Raji (cell line): ENCODE data around the gene ERVH48-1.

Experiments
- POLR2A ChIP-seq: IDR thresholded peaks from 2 replicates; pipeline ENCODE4 v1.6.1; 2011; ENCODE audit warnings: low read depth, low read length, control low read depth; ENCODE audit not compliant: insufficient read depth

The ERVH48-1 gene

DNA sequence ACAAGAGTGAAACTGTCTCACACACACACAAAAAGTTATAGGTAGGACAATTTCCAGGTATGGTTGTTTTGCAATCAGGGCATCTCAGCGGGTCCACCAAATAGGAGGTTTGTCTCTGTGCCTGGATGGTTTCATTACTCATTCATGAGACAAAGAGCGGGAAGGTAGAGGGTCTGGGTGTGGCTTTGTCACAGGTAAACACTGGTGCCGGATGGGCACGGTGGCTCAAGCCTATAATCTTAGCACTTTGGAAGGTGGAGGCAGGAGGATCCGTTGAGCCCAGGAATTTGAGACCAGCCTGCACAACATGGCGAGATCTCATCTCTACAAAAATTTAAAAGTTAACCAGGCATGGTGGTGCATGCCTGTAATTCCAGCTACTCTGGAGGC, 16.3 kb upstream of the ERVH48-1 start:
- no peak for TF ChIP-seq POLR2A

DNA sequence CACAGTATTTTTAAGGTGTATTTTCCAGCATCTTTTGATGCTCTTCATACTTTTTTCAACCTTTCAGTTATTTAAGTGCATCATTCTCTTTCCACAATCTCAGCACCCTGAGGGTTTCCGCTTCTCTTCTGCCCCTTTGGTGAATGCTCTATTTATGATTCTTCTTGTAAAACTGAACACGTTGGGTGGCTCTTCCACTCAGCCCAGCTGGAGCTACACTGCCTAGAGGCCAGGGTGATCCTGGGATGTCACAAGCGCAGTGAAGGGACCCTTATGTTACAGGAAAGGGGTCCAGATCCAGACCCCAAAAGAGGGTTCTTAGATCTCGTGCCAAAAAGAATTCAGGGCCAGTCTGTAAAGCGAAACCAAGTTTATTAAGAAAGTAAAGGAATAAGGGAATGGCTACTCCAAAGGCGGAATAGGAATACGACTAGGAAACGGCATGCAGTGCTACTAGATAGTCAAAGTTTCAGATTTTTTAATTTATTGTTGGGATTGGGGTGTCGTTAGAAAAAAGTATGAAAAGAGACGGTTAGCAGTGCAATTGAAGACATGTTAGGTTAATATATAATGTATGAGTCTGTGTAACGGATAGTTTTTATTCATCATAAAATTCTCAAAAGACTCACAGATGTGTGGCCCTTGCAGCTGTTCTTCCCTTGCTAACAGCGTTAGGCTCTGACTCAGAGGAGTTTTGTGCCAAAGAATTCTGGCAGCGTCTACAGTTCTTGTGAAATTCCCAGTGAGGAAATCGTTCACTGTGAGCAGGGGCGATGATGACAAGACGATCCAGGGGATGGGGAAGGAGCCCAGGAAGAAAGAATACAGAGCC, 14.4 kb upstream of the ERVH48-1 start:
- no peak for TF ChIP-seq POLR2A

DNA sequence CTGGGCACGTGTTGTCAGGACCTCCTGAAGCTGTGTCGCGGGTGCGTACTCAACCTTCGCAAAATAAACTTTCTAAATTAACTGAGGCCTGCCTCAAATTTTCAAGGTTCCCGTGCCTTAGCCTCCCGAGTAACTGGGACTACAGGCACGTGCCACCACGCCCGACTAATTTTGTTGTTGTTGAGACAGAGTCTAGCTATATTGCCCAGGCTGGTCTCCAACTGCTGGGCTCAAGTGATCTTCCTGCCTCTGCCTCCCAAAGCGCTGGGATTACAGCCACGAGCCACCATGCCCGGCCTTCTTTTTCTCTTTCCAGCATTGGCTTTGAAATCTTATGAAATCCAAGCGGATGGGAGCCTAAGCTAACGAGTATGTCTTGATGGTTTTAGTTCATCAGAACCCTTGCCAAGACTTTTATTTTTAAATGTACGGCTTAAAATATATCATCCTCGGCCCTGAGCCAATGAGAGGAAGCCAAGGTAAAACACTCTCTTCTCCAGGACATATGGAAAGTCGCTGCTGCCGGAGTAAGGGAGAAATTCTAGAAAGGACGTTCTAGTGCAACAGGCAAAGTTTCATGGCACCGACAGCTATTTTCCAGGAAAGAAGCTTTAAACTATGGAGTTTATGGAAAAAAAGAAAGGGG, 12.7 kb upstream of the ERVH48-1 start:
- TF ChIP-seq POLR2A, result no peak

- no peak for TF ChIP-seq POLR2A
These were observed 6.3 kb upstream of the ERVH48-1 start for GRCh38 chr21:42931560-42932235.

DNA sequence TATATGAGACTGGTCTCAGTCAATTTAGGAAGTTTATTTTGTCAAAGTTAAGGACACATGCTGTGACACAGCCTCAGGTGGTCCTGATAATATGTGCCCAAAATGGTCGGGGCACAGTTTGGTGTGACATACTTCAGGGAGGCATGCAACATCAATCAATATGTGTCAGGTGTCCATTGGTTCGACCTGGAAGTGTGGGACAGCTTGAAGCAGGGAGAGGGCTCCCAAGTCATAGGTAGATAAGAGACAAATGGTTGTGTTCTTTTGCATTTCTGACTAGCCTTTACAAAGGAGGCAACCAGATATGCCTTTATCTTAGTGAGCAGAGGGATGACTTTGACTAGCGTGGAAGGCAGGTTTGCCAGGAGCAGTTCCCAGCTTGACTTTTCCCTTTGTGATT, 4.5 kb upstream of the ERVH48-1 start:
- TF ChIP-seq POLR2A, result no peak

DNA sequence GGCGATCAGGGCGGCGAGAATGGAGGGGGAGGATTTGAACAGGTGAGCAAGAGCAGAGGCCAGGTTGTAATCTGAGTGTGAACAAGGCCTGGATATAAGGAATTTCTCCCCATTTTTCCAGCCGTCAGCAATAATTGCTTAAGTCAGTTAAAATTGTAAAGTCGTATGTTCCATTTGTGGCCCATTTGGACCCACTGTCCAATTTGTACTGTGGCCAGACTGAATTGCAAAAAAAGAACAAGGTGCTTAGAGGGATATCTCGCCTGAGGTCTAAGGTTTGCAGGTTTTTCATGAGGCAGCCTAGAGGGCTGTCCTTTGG, 1.0 kb downstream of the ERVH48-1 start:
- no peak for TF ChIP-seq POLR2A

- TF ChIP-seq POLR2A, result peak; percentile 49
These were observed 1.6 kb downstream of the ERVH48-1 start for GRCh38 chr21:42923553-42924432.

- TF ChIP-seq POLR2A, result no peak
These were observed 2.5 kb downstream of the ERVH48-1 start for GRCh38 chr21:42922918-42923317.

DNA sequence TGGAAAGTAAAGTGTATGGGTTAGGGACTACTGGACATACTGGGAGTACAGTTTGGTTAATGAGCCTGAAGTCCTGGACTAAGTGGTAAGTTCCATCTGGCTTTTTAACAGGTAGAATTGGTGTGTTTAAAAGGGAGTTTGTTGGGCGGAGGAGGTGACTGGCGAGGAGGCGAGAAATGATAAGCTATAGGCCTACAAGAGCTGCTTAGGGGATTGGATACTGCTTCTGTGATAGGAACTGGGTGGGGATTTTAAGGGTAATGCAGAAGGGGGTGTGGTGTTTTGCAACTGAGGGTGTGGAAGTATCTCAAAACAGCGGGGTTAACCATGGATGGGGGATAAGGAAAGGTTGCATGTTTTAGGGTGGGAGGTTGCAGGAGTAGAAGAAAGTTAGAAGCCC, 3.5 kb downstream of the ERVH48-1 start:
- no peak for TF ChIP-seq POLR2A

- TF ChIP-seq POLR2A, result no peak
These were observed 7.1 kb downstream of the ERVH48-1 start for GRCh38 chr21:42918291-42918690.

- TF ChIP-seq POLR2A, result no peak
These were observed 12.0 kb downstream of the ERVH48-1 start for GRCh38 chr21:42913476-42913875.

GRCh38 chr21:42906233-42906632, 19.2 kb downstream of the ERVH48-1 start:
- no peak for TF ChIP-seq POLR2A

- no peak for TF ChIP-seq POLR2A
These were observed 20.2 kb downstream of the ERVH48-1 start for GRCh38 chr21:42905195-42905594.

GRCh38 chr21:42903817-42904216, 21.6 kb downstream of the ERVH48-1 start:
- TF ChIP-seq POLR2A, result no peak

DNA sequence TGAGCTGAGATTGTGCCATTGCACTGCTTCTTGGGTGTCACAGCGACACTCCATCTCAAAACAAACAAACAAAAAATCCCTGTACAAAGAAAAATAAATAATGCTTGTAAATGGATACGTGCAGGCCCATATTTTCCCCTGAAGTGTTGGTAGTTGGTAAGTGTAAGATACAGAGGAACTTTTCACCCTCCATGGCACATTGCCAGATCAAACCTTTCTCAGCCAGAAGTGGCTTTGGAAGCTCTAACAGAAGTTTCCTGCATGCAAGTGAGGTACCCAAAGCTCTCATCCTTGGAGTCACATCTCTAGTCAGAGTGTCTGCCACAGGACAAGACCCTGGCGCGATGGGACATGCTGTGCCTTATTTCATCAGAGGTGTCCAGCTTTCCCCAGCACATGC, 25.0 kb downstream of the ERVH48-1 start:
- no peak for TF ChIP-seq POLR2A
